Stomach (tissue), 9 donors: ENCODE measurements around the gene CFAP92. TPM values are rescaled to one million over a fixed set of nuclear protein-coding genes. Genes with fewer than 3 reads are reported as not detected.
"Not testable (repeated sequence)": the region's sequence is repeated elsewhere in the genome, so short reads cannot be mapped to it uniquely, and the experiment has no call there.

ENCODE experiments used
- DNase-seq, 2 donors: peaks; one replicate each; pipeline versions ENCODE4 v3.0.0 to v3.0.0-alpha.2; 2013 to 2019
- H3K27ac ChIP-seq, 5 donors: fragments of 200-600 bp in 4 of 5; sonication (generic) in 4 of 5; one replicate each; pipeline ENCODE4 v1.5.1; 2013 to 2019; ENCODE audit warnings: mild to moderate bottlenecking in 1 of 5, moderate library complexity in 1 of 5
- H3K27me3 ChIP-seq, 3 donors: fragments of 200-600 bp; sonication (generic); one replicate each; pipeline ENCODE4 v1.5.1; 2017 to 2019; ENCODE audit warnings: mixed run types in 1 of 3
- H3K36me3 ChIP-seq, 4 donors: fragments of 200-600 bp; sonication (generic); 1 replicate in 3 of 4; 2 replicates in 1 of 4; pipeline ENCODE4 v1.5.1; 2016 to 2019
- H3K4me1 ChIP-seq, 4 donors: fragments of 200-600 bp; sonication (generic); one replicate each; pipeline ENCODE4 v1.5.1; 2016 to 2019
- H3K4me3 ChIP-seq, 4 donors: fragments of 200-600 bp; sonication (generic) in 3 of 4; one replicate each; pipeline ENCODE4 v1.5.1; 2016 to 2019; ENCODE audit warnings: mild to moderate bottlenecking in 1 of 4
- H3K9me3 ChIP-seq, 4 donors: fragments of 200-600 bp; sonication (generic); one replicate each; pipeline ENCODE4 v1.5.1; 2016 to 2019
- CTCF ChIP-seq, 7 experiments: fragments of 450-650 bp in 4 of 7; fragments of 200-600 bp in 3 of 7; sonication (generic) in 3 of 7; IDR thresholded peaks; one replicate each; pipeline ENCODE4 v1.5.1; 2016 to 2019; ENCODE audit warnings: antibody characterized with exemption in 7 of 7, control low read depth in 2 of 7, mild to moderate bottlenecking in 1 of 7
- EP300 ChIP-seq: sonication (generic); formaldehyde crosslinking; IDR thresholded peaks from one replicate; pipeline ENCODE4 v1.6.1; 2017; ENCODE audit warnings: antibody characterized with exemption
- POLR2A ChIP-seq, 4 donors: fragments of 450-650 bp; IDR thresholded peaks; one replicate each; pipeline ENCODE4 v1.6.1; 2016; ENCODE audit warnings: antibody characterized with exemption in 4 of 4, control low read depth in 2 of 4, mild to moderate bottlenecking in 1 of 4, moderate library complexity in 1 of 4
- POLR2AphosphoS5 ChIP-seq, 3 donors: sonication (generic); formaldehyde crosslinking; IDR thresholded peaks; one replicate each; pipeline ENCODE4 v1.6.1; 2016; ENCODE audit warnings: antibody characterized with exemption in 3 of 3
- WGBS, 5 donors: extraction: QIAGEN DNeasy Blood & Tissue Kit in 3 of 5; methylation state at CpG; one replicate each; pipeline versions ENCODE4 v1.1.5 to v1.1.7; 2013 to 2018; 5-methylcytosine and 5-hydroxymethylcytosine counted together
- intact Hi-C: fragments of 100-400 bp; cut with DNase I; formaldehyde crosslinking; loops from one replicate; pipeline ENCODE4 v1.15.1; 2023; ENCODE audit warnings: low total_unique reads
- polyA plus RNA-seq, 3 donors: library from polyadenylated mRNA; stranded (reverse); fragments of 200-250 nt; gene quantifications; one replicate each; pipeline ENCODE4 v1.2.3, GENCODE V29; 2013
- total RNA-seq, 5 donors: library from RNA; depleted of rRNA; stranded (reverse); fragments of >200 nt; gene quantifications; one replicate each; pipeline versions ENCODE4 v1.1.0 to v1.2.3, GENCODE V29; 2014 to 2016
- donor health status: healthy with polysubstance abuse.
- donor health status: Bipolar disorder and iron deficiency.
- donor health status: healthy.

The CFAP92 gene
- total and polyA plus RNA-seq, 8 donors, result 0.50 to 13.4 (median 2.3) TPM

GRCh38 chr3:128870347-128870746, 123.5 kb downstream of the CFAP92 start:
- WGBS, 5 donors, result 69 to 97% (median 95%) methylated on average over 3 to 4 of the region's 4 CpGs
- DNase-seq, result no peak
- TF ChIP-seq CTCF (IDR thresholded peaks at IDR 0.05) (no peak), POLR2AphosphoS5 (IDR thresholded peaks at IDR 0.05) (no peak), EP300 (no peak), POLR2A (IDR thresholded peaks at IDR 0.05) (no peak)
- H3K27me3 ChIP-seq, result no peaks in the 10 kb centered on the region
- H3K9me3 ChIP-seq, result no peaks in the 10 kb centered on the region
- no peaks in the 10 kb centered on the region for H3K36me3 ChIP-seq
- peaks cover 0 to 7% (median 0%) of the 10 kb centered on the region in 4 donors for H3K4me1 ChIP-seq
- intact Hi-C loops, result no loop called here
- no peak overlapping the region for H3K27ac ChIP-seq
- H3K4me3 ChIP-seq, result no peak overlapping the region

GRCh38 chr3:128867200-128868125, 126.4 kb downstream of the CFAP92 start:
- no peak for DNase-seq
- Histone ChIP-seq H3K4me3 (no peak overlapping the region), H3K36me3 (no peaks in the 10 kb centered on the region), H3K4me1 (peaks cover 0 to 11% (median 4%) of the 10 kb centered on the region in 4 donors), H3K27ac (no peak overlapping the region), H3K27me3 (no peaks in the 10 kb centered on the region), H3K9me3 (no peaks in the 10 kb centered on the region)
- TF ChIP-seq POLR2A (IDR thresholded peaks at IDR 0.05) (no peak), POLR2AphosphoS5 (IDR thresholded peaks at IDR 0.05) (no peak), EP300 (no peak), CTCF (IDR thresholded peaks at IDR 0.05) (no peak)
- intact Hi-C loops, result no loop called here
- 58 to 90% (median 77%) methylated on average over 4 of the region's 4 CpGs for WGBS, 5 donors

- H3K9me3 ChIP-seq, result peaks cover 2 to 13% (median 7%) of the 10 kb centered on the region in 4 donors
- peak in 1 of 2 donors; percentile 55 for DNase-seq
- H3K27me3 ChIP-seq, H3K4me3 ChIP-seq, intact Hi-C loops, H3K36me3 ChIP-seq, H3K27ac ChIP-seq: not testable (repeated sequence)
- H3K4me1 ChIP-seq, result peaks cover 0 to 11% (median 4%) of the 10 kb centered on the region in 4 donors
- 63 to 72% (median 66%) methylated on average over 15 to 21 of the region's 25 CpGs for WGBS, 5 donors
These were observed 128.7 kb downstream of the CFAP92 start for GRCh38 chr3:128864849-128865804.

- Histone ChIP-seq H3K9me3 (peaks cover 9 to 21% (median 15%) of the 10 kb centered on the region in 4 donors), H3K36me3 (no peaks in the 10 kb centered on the region), H3K4me1 (peaks cover 0 to 11% (median 4%) of the 10 kb centered on the region in 4 donors), H3K27me3 (no peaks in the 10 kb centered on the region), H3K27ac (no peak overlapping the region), H3K4me3 (no peak overlapping the region)
- 50 to 66% (median 53%) methylated on average over 8 to 11 of the region's 11 CpGs for WGBS, 5 donors
- intact Hi-C loops, result no loop called here
- DNase-seq, result peak in 1 of 2 donors; percentile 22
- TF ChIP-seq POLR2AphosphoS5 (IDR thresholded peaks at IDR 0.05) (no peak), EP300 (no peak), CTCF (IDR thresholded peaks at IDR 0.05) (no peak), POLR2A (IDR thresholded peaks at IDR 0.05) (no peak)
These were observed 129.5 kb downstream of the CFAP92 start for GRCh38 chr3:128864351-128864811.
